ENCODE results near the gene KLHL35.

Gene KLHL35

GRCh38 chr11:75440960-75441803, 8.2 kb upstream of the KLHL35 start:
- no peak for DNase-seq

- no peak for DNase-seq
Measured at GRCh38 chr11:75439495-75440120, 6.6 kb upstream of the KLHL35 start.

GRCh38 chr11:75439026-75439425, 6.0 kb upstream of the KLHL35 start:
- DNase-seq = no peak

- DNase-seq = no peak
Measured at GRCh38 chr11:75437966-75438659, 5.1 kb upstream of the KLHL35 start.

- no peak for DNase-seq
Measured at GRCh38 chr11:75436806-75437205, 3.8 kb upstream of the KLHL35 start.

GRCh38 chr11:75435571-75435925, 2.5 kb upstream of the KLHL35 start:
- DNase-seq = no peak

GRCh38 chr11:75434886-75435570, 2.0 kb upstream of the KLHL35 start:
- no peak for DNase-seq

- no peak for DNase-seq
Measured at GRCh38 chr11:75434051-75434450, 1.0 kb upstream of the KLHL35 start.

- no peak for DNase-seq
Measured at GRCh38 chr11:75433443-75433842, 440 bp upstream of the KLHL35 start.

- no peak for DNase-seq
Measured at GRCh38 chr11:75431533-75432525, 1.2 kb downstream of the KLHL35 start.

- DNase-seq = no peak
Measured at GRCh38 chr11:75430714-75431532, 2.1 kb downstream of the KLHL35 start.

GRCh38 chr11:75429902-75430713, 2.9 kb downstream of the KLHL35 start:
- DNase-seq = peak; percentile 24 to 74 (median 56)

GRCh38 chr11:75429641-75429901, 3.4 kb downstream of the KLHL35 start:
- no peak for DNase-seq

- DNase-seq = no peak
Measured at GRCh38 chr11:75428989-75429640, 3.9 kb downstream of the KLHL35 start.

GRCh38 chr11:75428281-75428724, 4.7 kb downstream of the KLHL35 start:
- DNase-seq = peak; percentile 26 to 71 (median 38)

GRCh38 chr11:75427181-75427580, 5.8 kb downstream of the KLHL35 start:
- DNase-seq = no peak

- no peak for DNase-seq
Measured at GRCh38 chr11:75426720-75427086, 6.3 kb downstream of the KLHL35 start.

GRCh38 chr11:75425422-75425821, 7.6 kb downstream of the KLHL35 start:
- no peak for DNase-seq

- DNase-seq = no peak
Measured at GRCh38 chr11:75424396-75424795, 8.6 kb downstream of the KLHL35 start.

GRCh38 chr11:75423721-75424120, 9.3 kb downstream of the KLHL35 start:
- DNase-seq = no peak
